ENCODE results near the gene UBE2E2. TPM values are rescaled to one million over a fixed set of nuclear protein-coding genes. Genes with fewer than 3 reads are reported as not detected.

The UBE2E2 gene
- total and polyA plus RNA-seq, 4 donors, result 21.5 to 87.5 (median 29.0) TPM

DNA sequence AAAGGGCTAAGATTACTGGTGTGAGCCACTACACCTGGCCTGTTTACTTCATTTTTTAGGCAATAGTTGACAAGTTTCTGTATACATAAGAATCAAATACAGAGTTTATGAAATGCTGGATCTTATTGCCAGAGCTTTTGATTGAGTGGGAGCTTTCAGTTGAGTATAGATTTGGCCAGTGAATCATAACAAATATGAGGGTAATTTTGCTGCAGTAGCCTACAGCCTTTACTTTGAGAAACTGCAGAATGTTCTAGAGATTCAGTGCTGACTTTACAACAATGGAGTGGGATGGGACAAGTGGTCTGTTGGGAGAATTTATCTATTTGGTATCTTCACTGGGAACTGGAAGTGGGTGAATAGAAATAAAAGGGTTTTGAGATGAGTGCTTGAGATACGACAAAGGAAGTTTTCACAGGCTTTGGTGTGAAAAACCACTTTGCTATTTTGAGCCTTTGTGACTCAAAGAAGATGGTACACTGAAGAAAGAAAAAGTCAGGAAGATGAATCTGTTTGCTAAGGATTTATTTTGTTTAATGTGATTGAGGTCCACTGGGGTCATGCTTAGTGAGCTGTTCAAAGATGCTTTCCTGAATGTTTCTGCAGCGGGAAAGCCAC lies 227.8 kb downstream of the UBE2E2 start:
- Histone ChIP-seq H3K27ac (ENCODE audit: low read depth in 1 of 2, low read length in 1 of 2) (no peak overlapping the region), H3K4me1 (ENCODE audit: control insufficient read depth in 5 of 5, insufficient read depth in 5 of 5, low read length in 5 of 5) (peaks cover 0 to 16% (median 0%) of the 10 kb centered on the region in 5 donors), H3K27me3 (ENCODE audit: control insufficient read depth in 3 of 3, insufficient read depth in 3 of 3, low read length in 2 of 3) (no peaks in the 10 kb centered on the region), H3K9me3 (ENCODE audit: control insufficient read depth in 4 of 4, insufficient read depth in 3 of 4, low read length in 3 of 4) (peaks cover 0 to 3% (median 0%) of the 10 kb centered on the region in 4 donors), H3K36me3 (ENCODE audit: control insufficient read depth in 4 of 4, insufficient read depth in 4 of 4, low read length in 4 of 4) (no peaks in the 10 kb centered on the region), H3K4me3 (no peak overlapping the region), H3K9ac (ENCODE audit: insufficient read depth in 1 of 2, low read length in 2 of 2) (no peak overlapping the region)
- DNase-seq (no peak), ATAC-seq (ENCODE audit: insufficient read depth, low FRiP score) (no peak)
- TF ChIP-seq, protein P1, sequence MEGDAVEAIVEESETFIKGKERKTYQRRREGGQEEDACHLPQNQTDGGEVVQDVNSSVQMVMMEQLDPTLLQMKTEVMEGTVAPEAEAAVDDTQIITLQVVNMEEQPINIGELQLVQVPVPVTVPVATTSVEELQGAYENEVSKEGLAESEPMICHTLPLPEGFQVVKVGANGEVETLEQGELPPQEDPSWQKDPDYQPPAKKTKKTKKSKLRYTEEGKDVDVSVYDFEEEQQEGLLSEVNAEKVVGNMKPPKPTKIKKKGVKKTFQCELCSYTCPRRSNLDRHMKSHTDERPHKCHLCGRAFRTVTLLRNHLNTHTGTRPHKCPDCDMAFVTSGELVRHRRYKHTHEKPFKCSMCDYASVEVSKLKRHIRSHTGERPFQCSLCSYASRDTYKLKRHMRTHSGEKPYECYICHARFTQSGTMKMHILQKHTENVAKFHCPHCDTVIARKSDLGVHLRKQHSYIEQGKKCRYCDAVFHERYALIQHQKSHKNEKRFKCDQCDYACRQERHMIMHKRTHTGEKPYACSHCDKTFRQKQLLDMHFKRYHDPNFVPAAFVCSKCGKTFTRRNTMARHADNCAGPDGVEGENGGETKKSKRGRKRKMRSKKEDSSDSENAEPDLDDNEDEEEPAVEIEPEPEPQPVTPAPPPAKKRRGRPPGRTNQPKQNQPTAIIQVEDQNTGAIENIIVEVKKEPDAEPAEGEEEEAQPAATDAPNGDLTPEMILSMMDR (IDR thresholded peaks at IDR 0.05; ENCODE audit: control extremely low read depth, extremely low read depth), result no peak
- WGBS, 2 donors, result 71 to 82% methylated on average over 2 of the region's 2 CpGs

DNA sequence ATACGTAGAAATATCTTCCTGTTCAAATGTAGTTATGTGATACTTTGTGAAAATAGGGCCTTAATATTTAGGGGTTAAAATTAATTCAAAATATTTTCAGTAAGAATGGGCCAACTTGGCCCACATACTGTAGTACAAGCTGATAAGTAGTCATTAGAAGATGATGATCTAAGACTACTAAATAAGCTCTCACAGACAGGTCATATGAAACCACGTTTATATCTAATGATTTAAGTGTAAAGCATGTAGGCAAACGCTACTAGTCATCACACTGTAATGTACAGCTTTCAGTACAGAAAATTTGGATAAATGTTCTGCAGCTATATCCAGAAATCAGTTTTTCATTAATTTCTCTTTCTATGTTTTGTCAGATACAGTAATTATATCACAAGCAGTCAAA lies 228.6 kb downstream of the UBE2E2 start:
- H3K36me3 ChIP-seq (ENCODE audit: control insufficient read depth in 4 of 4, insufficient read depth in 4 of 4, low read length in 4 of 4), result no peaks in the 10 kb centered on the region
- H3K9me3 ChIP-seq (ENCODE audit: control insufficient read depth in 4 of 4, insufficient read depth in 3 of 4, low read length in 3 of 4), result no peaks in the 10 kb centered on the region
- no peak for ATAC-seq (ENCODE audit: insufficient read depth, low FRiP score)
- H3K4me3 ChIP-seq, result no peak overlapping the region
- peaks cover 0 to 16% (median 0%) of the 10 kb centered on the region in 5 donors for H3K4me1 ChIP-seq (ENCODE audit: control insufficient read depth in 5 of 5, insufficient read depth in 5 of 5, low read length in 5 of 5)
- H3K27me3 ChIP-seq (ENCODE audit: control insufficient read depth in 3 of 3, insufficient read depth in 3 of 3, low read length in 2 of 3), result no peaks in the 10 kb centered on the region
- TF ChIP-seq, protein P1 (IDR thresholded peaks at IDR 0.05; ENCODE audit: control extremely low read depth, extremely low read depth), result no peak
- DNase-seq, result peak in 2 of 3 donors; percentile 27 to 38
- no peak overlapping the region for H3K9ac ChIP-seq (ENCODE audit: insufficient read depth in 1 of 2, low read length in 2 of 2)
- H3K27ac ChIP-seq (ENCODE audit: low read depth in 1 of 2, low read length in 1 of 2), result no peak overlapping the region
- WGBS, 2 donors, result 78 to 86% methylated on average over 3 of the region's 3 CpGs

DNA sequence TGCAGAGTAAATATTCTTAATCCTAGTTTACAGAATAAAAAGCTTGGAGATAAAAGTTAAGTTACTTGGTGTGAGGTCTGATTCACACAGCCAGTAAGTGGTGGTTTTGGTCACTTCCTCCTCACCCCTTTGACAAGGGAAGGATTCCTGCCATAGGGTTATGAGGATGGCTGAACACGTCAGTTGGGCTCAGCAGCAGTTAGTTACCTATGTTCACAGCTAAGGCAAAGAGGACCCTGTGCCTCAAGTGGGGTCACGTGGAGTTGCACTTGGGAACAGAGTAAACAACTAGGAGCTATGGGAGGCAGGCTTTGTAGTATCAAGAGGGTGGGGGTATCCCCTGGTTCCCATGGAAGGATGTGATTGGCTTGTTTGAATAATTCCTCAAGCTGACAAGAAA lies 232.2 kb downstream of the UBE2E2 start:
- TF ChIP-seq, protein P1 (IDR thresholded peaks at IDR 0.05; ENCODE audit: control extremely low read depth, extremely low read depth), result no peak
- ATAC-seq (ENCODE audit: insufficient read depth, low FRiP score) (no peak), DNase-seq (peak in 1 of 3 donors; percentile 14)
- Histone ChIP-seq H3K4me1 (ENCODE audit: control insufficient read depth in 5 of 5, insufficient read depth in 5 of 5, low read length in 5 of 5) (peaks cover 0 to 16% (median 2%) of the 10 kb centered on the region in 5 donors), H3K36me3 (ENCODE audit: control insufficient read depth in 4 of 4, insufficient read depth in 4 of 4, low read length in 4 of 4) (no peaks in the 10 kb centered on the region), H3K27ac (ENCODE audit: low read depth in 1 of 2, low read length in 1 of 2) (no peak overlapping the region), H3K4me3 (no peak overlapping the region), H3K27me3 (ENCODE audit: control insufficient read depth in 3 of 3, insufficient read depth in 3 of 3, low read length in 2 of 3) (no peaks in the 10 kb centered on the region), H3K9ac (ENCODE audit: insufficient read depth in 1 of 2, low read length in 2 of 2) (no peak overlapping the region), H3K9me3 (ENCODE audit: control insufficient read depth in 4 of 4, insufficient read depth in 3 of 4, low read length in 3 of 4) (no peaks in the 10 kb centered on the region)
- 64 to 70% methylated on average over 2 of the region's 2 CpGs for WGBS, 2 donors

DNA sequence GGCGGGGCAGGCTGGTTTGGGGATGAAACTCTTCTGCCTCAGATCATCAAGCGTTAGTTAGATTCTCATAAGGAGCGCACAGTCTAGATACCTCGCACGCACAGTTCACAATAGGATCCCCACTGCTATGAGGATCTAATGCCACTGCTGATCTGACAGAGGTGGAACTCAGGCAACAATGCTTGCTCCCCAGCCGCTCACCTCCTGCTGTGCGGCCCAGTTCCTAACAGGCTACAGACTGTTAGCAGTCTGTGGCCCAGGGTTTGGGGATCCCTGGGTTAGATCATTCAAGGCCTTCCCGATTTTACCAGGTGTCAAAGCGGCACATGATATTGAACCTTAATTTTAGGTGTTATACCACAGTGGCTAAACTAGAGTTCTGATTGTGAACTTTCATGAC lies 232.8 kb downstream of the UBE2E2 start:
- Histone ChIP-seq H3K36me3 (ENCODE audit: control insufficient read depth in 4 of 4, insufficient read depth in 4 of 4, low read length in 4 of 4) (no peaks in the 10 kb centered on the region), H3K9ac (ENCODE audit: insufficient read depth in 1 of 2, low read length in 2 of 2) (no peak overlapping the region), H3K4me3 (no peak overlapping the region), H3K27ac (ENCODE audit: low read depth in 1 of 2, low read length in 1 of 2) (no peak overlapping the region), H3K27me3 (ENCODE audit: control insufficient read depth in 3 of 3, insufficient read depth in 3 of 3, low read length in 2 of 3) (no peaks in the 10 kb centered on the region), H3K9me3 (ENCODE audit: control insufficient read depth in 4 of 4, insufficient read depth in 3 of 4, low read length in 3 of 4) (no peaks in the 10 kb centered on the region), H3K4me1 (ENCODE audit: control insufficient read depth in 5 of 5, insufficient read depth in 5 of 5, low read length in 5 of 5) (peaks cover 0 to 13% (median 2%) of the 10 kb centered on the region in 5 donors)
- TF ChIP-seq, protein P1 (IDR thresholded peaks at IDR 0.05; ENCODE audit: control extremely low read depth, extremely low read depth), result no peak
- ATAC-seq (ENCODE audit: insufficient read depth, low FRiP score) (no peak), DNase-seq (no peak)
- 95 to 98% methylated on average over 9 of the region's 9 CpGs for WGBS, 2 donors

All from lung (tissue), 12 donors.